NCI-H128 (cell line): Measurements from ENCODE around the gene CDC42BPG.
A peak's percentile ranks its signal among the peaks of the same experiment; 100 is the strongest.

ENCODE experiments used
- DNase-seq: peaks from one replicate; lab custom pipeline; 2025; ENCODE audit not compliant: unreplicated experiment; lab: John Stamatoyannopoulos, UW

CDC42BPG gene

GRCh38 chr11:64878494-64879243 lies 34.2 kb upstream of the CDC42BPG start, which contains the start of gene EHD1:
Gene EHD1 (minus strand): TSS chr11:64878621. CDS start chr11:64878464, 157 bp downstream.
- peak; percentile 99 for DNase-seq

DNA sequence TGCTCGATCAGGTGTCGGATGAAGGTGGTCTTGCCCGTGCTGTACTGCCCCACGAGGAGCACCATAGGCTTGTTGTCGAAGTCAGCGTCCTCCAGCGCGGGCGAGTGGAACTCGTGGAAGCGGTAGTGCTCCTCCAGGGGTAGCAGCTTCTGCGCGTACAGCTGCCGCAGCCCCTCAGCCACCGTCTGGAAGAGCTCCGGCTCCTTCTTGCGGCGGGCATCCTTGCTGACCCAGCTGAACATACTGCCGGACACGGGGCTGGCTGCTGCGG lies 33.7 kb upstream of the CDC42BPG start:
- no peak for DNase-seq

GRCh38 chr11:64877390-64878222 lies 33.2 kb upstream of the CDC42BPG start:
- DNase-seq: no peak

DNA sequence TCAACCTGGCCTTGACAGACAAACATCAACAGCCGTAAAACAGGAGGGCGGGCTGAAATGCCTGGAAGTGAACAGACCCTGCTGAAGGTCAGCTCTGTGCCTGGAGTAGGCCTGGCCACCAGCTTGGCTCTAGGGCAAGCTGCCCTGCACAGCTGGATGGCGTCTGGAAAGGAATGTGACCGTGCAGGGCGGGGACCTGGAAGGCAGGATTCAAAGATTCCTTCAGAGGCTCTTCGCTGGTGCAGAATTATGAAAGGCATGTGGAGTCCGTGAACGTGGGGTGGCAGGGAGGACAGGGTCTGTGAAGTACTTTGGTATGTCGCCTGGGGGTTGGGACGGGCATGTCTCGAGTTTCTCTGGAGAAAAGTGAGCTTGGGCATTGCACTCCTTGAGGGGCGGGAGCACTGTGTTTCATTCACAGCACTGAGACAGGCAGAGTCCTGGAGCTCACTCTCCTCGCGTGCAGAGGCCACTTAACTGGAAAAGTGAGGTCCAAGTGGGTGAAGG lies 32.4 kb upstream of the CDC42BPG start:
- DNase-seq: no peak

- DNase-seq: no peak
These were observed 31.8 kb upstream of the CDC42BPG start for GRCh38 chr11:64876229-64876750.

DNA sequence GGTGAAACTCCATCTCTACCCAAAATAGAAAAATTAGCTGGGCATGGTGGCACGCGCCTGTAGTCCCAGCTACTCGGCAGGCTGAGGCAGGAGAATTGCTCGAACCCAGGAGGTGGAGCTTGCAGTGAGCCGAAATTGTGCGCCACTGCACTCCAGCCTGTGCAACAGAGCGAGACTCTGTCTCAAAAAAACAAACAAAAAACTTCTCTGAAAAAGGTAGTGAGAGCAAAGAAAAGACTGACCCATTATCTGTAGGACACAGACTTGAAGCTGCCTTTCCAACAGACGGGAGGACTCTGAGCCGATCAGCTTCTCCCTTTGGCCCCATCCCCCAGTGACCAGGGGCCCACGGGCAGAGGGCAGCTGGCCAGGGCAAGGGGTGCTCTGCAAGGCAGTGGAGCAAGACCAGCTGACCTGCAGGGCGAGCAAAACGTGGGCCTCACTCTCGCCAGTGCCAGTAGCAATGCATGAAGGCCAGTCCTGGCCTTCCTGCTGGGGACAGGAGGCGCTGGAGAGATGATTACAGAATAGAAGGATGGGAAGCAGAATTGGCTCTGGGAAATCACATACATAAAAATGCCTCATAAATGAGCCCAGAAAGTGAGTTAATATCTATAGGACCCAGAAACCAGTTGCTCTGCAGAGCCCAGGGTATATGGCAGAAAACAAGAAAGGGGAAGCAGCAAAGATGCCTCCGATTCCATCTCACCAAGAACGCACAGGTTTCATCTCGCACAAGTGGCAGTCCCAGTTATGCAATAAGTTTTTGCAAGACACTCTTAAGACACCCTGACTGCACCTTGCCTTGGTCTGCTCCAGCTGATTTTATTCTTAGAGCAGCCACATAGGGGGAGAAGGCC lies 31.1 kb upstream of the CDC42BPG start:
- no peak for DNase-seq

GRCh38 chr11:64874308-64875240 lies 30.1 kb upstream of the CDC42BPG start:
- DNase-seq: no peak

GRCh38 chr11:64872790-64873488 lies 28.5 kb upstream of the CDC42BPG start:
- DNase-seq: no peak

DNA sequence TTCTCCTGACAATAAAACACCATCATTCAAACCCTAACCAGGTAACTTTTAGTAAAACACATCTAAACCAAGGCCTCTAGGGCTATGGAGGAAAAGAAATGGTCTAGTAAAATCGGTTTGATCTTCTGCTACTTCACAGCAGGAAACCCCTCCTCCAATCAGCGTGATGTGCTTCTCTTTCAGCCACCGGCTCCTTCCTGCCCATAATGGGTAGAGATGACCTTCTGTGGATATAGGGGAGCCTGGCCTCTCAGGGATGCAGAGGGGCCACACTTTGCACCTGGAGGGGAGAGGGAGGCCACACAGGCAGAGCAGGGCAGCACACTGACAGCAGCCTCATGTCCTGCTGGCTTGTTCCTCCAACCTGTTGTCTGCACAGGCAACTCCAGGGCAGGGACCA lies 27.0 kb upstream of the CDC42BPG start:
- no peak for DNase-seq

DNA sequence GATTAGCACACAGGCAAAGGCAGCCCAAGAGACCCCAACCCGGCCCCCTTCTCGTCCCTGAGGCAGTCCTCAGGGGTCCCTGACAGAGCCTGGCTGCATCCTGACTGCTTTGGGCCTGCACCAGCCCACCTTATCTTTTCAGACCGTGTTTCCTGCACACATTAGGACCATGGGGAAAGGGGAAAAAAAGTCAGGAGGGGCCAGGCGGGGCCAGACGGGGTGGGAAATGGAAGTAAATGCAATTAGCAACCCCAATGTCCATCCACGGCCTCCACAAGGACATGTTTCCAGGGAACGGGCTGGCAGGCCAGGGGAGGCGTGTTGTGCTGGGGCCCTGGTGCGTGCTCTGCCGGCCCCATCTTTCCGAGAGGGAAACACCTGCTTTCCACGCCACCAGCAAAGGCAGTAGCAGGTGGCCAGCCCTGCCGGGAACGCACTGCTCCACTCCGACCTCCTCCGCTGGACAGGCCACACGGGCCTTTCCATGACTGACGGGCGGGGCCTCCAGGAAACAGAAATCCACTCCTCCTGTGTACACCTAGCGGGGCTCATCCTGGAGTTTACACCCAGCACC lies 26.5 kb upstream of the CDC42BPG start:
- no peak for DNase-seq

DNA sequence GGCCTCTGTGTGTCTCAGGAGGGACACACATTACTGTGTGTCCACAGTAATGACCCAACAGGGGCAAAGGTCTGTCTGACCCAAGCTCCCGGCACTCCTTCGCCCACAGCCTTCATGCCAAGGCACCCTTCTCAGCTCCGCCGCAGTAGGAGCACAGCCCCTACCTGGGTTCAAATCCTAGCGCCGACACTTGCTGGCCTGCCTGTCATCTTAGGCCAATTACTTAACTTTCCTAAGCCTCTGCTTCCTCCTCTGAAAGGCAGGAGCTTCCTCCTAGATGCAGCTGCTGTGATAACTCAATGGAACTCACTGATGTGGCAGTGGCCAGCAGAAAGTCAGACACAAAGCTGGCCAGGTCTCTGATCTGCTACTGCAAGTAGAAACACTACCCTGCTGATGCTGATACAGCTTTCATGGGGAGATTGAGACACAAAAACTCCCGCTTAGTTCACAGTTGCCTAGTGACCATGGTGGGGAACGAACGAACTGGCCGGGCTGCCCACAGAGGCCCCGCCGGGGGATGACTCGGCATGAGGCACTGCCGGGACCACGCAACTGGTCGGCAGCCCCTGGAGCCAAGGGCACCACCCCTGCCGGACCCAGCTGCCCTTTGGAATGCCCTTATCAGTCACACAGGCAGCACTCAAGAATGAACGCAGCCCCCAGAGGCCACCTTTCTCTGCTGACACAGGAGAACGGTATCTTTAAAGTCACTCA lies 25.9 kb upstream of the CDC42BPG start:
- DNase-seq: no peak

DNA sequence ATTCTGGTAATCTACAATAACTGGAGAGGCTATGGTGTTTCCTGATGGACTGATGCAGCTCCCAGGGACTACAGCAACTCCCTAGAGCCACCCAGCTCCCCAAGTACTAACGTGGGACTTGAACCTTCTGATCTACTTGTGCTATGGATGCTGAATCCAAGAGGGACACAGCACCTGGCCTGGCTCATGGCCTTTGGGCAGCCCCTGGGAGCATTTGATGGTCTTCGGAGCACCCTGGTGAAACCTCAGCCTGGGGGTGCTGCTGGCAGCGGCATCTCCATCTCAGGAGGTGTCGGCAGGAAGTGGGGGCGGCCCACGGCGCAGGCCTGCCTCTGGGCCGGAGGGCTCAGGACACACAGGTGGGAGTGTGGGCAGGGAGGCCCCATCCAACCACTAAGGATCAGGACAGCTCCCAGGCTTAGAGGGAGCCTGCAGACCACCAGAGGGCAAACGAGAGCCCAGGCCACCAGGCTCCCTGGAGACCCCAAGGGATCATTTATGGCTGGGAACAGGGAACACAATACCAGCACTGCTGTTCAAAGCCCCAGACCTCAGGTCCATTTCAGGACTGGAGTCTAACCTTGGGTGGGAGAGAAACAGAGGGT lies 25.2 kb upstream of the CDC42BPG start:
- no peak for DNase-seq

- no peak for DNase-seq
These were observed 24.6 kb upstream of the CDC42BPG start for GRCh38 chr11:64868904-64869570.

- no peak for DNase-seq
These were observed 23.5 kb upstream of the CDC42BPG start for GRCh38 chr11:64867748-64868462.

GRCh38 chr11:64866173-64866491 lies 21.7 kb upstream of the CDC42BPG start:
- no peak for DNase-seq

GRCh38 chr11:64865286-64866172 lies 21.1 kb upstream of the CDC42BPG start:
- DNase-seq: no peak
